ENCODE measurements around the gene RNF17. TPM values are rescaled to one million over a fixed set of nuclear protein-coding genes. Genes with fewer than 3 reads are reported as not detected.

The RNF17 gene
- total and polyA plus RNA-seq, 10 of the 15 experiments (the other 5 are each of a cell fraction or from before 2014, with no cell fraction given) = not detected

DNA sequence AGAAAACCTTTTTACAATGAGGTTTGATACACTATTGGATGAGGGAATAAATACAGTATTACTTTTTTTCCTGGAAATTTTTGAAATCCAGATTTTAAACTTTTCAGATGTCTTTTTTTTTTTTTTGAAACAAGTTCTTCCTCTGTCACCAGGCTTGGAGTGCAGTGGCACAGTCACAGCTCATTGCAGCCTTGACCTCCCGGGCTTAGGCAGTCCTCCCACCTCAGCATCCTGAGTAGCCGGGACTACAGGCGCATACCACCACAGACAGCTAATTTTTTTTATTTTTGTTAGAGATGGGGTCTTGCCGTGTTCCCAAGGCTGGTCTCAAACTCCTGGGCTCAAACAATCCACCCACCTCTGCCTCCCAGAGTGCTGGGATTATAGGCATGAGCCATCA, 96.8 kb downstream of the RNF17 start (continued):
- TF ChIP-seq, protein P1, sequence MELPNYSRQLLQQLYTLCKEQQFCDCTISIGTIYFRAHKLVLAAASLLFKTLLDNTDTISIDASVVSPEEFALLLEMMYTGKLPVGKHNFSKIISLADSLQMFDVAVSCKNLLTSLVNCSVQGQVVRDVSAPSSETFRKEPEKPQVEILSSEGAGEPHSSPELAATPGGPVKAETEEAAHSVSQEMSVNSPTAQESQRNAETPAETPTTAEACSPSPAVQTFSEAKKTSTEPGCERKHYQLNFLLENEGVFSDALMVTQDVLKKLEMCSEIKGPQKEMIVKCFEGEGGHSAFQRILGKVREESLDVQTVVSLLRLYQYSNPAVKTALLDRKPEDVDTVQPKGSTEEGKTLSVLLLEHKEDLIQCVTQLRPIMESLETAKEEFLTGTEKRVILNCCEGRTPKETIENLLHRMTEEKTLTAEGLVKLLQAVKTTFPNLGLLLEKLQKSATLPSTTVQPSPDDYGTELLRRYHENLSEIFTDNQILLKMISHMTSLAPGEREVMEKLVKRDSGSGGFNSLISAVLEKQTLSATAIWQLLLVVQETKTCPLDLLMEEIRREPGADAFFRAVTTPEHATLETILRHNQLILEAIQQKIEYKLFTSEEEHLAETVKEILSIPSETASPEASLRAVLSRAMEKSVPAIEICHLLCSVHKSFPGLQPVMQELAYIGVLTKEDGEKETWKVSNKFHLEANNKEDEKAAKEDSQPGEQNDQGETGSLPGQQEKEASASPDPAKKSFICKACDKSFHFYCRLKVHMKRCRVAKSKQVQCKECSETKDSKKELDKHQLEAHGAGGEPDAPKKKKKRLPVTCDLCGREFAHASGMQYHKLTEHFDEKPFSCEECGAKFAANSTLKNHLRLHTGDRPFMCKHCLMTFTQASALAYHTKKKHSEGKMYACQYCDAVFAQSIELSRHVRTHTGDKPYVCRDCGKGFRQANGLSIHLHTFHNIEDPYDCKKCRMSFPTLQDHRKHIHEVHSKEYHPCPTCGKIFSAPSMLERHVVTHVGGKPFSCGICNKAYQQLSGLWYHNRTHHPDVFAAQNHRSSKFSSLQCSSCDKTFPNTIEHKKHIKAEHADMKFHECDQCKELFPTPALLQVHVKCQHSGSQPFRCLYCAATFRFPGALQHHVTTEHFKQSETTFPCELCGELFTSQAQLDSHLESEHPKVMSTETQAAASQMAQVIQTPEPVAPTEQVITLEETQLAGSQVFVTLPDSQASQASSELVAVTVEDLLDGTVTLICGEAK (IDR thresholded peaks at IDR 0.05; ENCODE audit: borderline replicate concordance) = no peak
- TF ChIP-seq NR2C2 (IDR thresholded peaks at IDR 0.05; ENCODE audit: borderline replicate concordance, control insufficient read depth, insufficient read length, low read depth) = no peak
- no peak for TF ChIP-seq MTA2 (IDR thresholded peaks at IDR 0.05; ENCODE audit: low read depth)
- TF ChIP-seq RAD21 (IDR thresholded peaks at IDR 0.05; ENCODE audit: insufficient read depth, low read depth, low read length) = no peak
- TF ChIP-seq POLR2A (IDR thresholded peaks at IDR 0.05; ENCODE audit: low read depth, low read length) = no peak
- no peak for TF ChIP-seq BCLAF1 (IDR thresholded peaks at IDR 0.05)
- no peak for TF ChIP-seq USF2 (IDR thresholded peaks at IDR 0.05; ENCODE audit: borderline replicate concordance, low read depth, low read length)
- TF ChIP-seq CHD2 (IDR thresholded peaks at IDR 0.05; ENCODE audit: borderline replicate concordance, low read depth, low read length) = no peak
- no peak for TF ChIP-seq MEF2A (IDR thresholded peaks at IDR 0.05; ENCODE audit: insufficient read depth, low read depth, low read length)
- no peak for TF ChIP-seq SREBF1 (IDR thresholded peaks at IDR 0.05; ENCODE audit: low read length)
- TF ChIP-seq SPI1 (IDR thresholded peaks at IDR 0.05; ENCODE audit: borderline replicate concordance, insufficient read depth, low read depth, low read length) = no peak

Measured in GM12878 (cell line).